Myocyte (in vitro differentiated cells): Measurements from ENCODE around the gene ASPG. TPM values are rescaled to one million over a fixed set of nuclear protein-coding genes. Genes with fewer than 3 reads are reported as not detected.

Experiments
- DNase-seq: peaks from one replicate; pipeline ENCODE4 v3.0.0-alpha.2; 2012; ENCODE audit warnings: low read depth
- polyA plus RNA-seq: library from polyadenylated mRNA; unstranded; fragments of >200 nt; gene quantifications from one replicate; pipeline ENCODE4 v1.2.1, GENCODE V29; 2012; ENCODE audit warnings: missing spikeins
- total RNA-seq: library from RNA; depleted of rRNA; stranded (reverse); fragments of >200 nt; gene quantifications from 2 replicates; pipeline ENCODE4 v1.2.3, GENCODE V29; 2014

The ASPG gene
- not detected in 2 replicates for total RNA-seq
- polyA plus RNA-seq: not detected

DNA sequence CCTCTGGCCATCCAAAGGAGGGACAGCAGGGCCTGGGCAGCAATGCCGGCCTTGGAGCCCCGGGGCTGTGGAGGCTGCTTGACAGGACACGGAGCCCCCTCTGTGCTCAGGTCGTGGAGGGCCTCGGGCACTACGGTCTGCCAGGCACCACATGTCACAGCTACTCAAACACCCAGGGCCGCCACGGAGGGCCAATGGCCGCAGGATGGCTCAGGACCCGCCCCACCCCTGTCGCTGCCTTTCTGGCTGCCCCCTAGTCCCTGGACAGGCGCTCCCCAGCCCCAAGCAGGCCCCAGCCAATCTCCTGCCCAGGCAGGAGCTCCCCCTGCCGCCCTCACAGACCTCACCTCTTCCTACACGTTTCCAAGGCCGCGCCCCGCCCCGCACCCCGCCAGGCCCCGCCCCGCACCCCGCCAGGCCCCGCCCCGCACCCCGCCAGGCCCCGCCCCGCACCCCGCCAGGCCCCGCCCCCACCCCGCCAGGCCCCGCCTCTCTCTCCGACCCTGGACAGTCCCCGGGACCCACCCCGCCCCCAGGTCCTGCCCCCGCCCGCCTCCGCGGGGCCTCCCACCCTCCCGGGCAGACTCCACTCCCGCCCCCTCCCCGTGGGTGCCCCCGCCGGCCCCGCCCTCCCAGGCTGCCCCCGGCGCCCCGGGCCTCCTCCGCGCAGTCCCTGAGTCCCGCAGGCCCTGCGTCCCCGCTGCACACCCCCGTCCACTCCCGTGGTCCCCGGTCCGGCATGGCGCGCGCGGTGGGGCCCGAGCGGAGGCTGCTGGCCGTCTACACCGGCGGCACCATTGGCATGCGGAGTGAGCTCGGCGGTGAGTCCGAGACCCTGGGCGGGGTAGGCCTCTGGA, at the start of gene ASPG:
TSS of gene ASPG (plus strand) at position 669 of the 857 bp plus-strand sequence. CDS start at position 740, 71 bp downstream.
- DNase-seq: no peak

DNA sequence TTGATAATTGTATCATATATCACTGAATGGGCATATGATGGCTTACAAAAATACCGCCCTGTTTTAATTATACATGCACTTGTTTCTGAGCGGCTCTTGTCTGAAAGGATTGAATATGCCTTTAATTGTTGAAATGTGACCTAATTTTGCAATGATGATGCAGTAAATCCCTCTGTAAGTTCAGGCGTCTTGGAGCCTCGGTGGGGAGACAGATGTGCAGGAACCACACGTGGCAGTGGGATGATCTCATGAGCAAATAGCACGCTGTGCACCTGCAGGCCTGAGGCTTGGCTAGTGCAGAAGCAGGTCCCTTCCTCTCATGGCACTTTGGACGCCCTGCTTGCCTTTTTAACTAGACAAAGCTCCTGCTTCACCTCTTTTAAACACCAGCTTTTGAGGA, 49.3 kb upstream of the ASPG start:
- DNase-seq: no peak

DNA sequence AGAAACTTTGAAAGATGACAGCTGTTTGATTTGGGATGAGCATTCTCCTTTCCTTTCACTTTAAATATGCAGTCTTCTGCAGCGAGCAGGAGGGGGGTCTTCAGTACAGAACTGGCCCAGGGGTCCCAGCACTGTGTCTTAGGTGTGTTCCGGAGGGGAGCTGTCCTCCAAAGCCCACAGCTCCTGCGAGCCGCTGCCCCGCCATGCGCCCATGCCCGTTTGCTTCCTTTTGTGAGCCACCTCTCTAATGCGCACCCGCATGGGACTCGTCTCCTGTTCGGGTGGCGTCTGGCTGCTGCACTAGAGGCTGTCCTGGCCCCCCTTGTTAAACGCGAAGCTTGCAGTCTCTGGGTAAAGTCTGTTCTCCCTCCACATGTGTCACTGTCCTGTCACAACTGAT, 48.4 kb upstream of the ASPG start:
- no peak for DNase-seq

DNA sequence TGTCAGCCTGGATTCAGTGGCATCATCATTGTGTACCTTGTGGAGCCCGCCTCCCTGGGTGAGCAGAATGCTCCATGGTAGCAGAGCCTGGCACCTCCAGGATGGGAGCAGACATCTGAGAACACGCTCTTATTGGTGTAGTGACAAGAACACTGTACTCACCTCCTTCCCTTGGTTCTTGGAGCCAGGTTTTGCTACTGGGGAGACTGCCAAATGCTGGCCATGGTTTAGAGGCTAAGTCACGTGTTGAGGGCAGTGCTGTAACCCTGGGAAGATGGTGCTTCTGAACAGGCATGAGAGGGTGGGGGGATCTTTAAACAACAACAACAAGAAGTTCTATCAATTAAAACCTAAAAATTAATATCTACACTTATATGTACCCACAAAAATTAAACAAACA, 47.6 kb upstream of the ASPG start:
- no peak for DNase-seq

DNA sequence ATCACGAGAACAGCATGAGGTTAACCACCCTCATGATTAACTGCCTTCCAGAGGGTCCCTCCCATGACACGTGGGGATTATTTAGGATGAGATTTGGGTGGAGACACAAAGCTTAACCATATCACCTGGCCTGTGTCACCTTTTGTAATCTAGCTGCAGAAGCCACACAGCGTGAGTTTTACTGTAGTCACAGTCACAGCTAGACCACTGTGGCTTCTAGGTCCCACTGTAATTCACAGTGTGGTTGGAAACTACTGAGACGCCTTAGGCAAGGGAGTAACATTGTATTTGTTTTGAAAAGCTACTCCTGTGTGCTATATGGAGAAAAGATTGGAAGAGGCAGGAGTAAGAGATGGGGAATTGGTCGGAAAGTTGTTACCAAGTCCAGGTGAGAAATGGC, 46.3 kb upstream of the ASPG start:
- no peak for DNase-seq

DNA sequence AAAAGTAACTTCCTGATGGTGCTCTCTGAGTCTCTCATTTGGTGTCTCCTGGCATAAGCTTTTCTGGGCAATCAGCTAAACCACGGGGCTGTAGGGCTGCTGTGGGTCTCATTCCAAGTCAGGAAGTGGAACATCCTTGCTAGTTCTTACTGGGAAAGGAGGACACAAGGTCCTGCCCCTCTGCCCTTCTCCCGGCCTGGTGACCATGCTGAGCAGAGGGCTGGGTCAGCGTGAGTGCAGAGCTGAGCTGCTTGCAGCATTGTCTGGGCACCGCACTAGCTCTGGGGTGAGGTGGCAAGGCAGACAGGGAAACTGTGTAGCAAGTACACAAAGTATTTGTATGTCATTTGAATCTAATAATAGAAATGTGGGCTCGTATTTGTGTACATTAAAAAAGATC, 45.0 kb upstream of the ASPG start:
- no peak for DNase-seq

DNA sequence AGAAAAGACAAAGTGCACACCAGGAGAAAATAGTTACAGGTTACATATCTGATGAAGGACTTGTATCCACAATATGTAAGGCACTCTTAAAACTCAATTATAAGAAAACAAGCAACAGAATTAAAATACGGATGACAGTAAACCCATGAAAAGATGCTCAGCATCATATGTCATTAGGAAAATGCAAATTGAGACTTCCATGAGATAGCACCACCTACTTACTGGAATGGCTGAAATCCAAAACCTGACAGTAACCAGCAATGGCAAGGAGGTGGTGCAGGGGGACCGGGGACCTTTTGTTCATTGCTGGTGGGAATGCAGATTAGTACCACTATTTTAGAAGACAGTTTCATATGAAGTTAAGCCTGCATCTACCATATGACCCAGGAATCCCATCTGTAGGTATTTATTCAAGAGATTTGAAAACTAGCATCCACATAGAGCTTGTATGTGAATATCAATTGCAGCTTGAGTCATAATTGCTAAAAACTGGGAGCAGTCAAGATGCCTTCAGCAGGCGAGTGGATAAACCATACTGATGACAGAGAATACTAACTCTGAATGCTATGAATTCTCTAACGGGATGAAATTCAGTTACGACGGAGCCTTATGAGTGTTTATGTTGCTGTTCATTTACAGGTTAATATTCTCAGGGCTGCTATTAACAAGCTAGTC, 43.9 kb upstream of the ASPG start:
- DNase-seq: no peak

DNA sequence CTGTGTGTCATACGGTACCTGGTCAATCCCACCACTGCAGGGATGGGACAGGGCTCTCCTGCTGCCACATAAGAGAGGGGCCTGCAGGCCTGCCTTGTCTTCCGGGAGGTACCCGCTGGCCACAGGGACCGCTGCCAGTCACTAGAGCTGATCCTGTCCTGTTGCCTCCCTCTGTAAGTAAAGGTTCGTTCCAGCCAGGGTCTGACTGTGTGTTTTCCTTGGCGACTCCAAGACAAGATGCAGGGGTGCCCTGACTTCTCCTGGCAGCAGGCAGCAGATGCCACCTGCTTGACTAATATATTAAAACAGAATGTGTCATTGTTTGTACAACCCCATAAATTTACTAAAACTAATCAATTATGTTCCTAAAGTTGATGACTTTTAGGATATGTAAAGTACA, 41.5 kb upstream of the ASPG start:
- DNase-seq: no peak

DNA sequence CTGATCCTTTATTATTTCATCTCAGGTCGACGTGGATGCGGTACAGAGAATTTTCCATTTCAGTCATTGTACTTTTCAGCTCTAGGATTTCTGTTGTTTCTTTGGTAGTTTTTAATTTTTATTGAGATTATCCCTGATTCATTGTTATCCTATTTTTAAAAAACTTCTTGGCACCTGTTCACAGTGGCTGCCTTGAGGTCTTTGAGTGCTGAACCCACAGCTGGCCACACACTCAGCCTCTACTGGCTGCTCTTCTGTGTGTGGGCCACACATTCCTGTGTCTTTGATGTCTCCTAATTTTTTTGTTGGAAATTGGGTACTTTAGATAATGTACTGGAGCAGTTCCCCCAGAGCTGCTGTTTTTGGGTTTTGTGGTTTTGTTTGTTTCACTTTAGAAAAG, 37.7 kb upstream of the ASPG start:
- DNase-seq: peak; percentile 70

DNA sequence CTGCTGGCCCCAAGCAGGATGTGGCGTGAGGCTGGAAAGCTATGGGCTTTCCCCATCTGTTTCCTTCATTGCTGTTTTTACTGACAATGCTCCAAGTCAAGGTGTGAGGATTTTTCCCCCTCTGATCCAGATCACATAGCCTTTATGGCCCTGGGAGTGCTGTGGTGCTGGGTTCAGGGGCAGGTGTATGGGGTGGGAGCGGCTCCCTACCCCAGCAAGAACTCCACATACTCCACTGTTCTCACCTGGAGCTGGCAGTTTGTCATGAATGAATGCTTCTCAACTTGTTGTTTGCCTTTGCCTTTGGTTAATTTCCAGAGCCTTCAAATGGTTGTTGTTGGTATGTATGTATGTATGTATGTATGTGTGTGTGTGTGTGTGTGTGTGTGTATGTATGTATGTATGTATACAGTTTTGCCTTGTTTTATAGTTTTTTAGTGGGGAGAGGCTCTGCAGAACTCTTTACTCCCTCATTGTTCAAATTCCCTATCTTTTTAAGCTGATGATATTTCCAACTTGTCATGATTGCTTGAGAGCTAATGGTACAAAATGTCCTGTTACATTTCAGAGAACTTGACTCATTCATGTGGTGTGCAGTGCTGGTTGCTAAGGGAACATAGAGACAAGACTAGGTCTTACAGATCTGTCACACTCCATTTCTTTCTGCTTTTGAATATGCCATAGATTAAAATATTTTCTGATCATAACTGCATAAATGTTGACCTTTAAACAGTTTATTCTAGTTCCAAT, 36.6 kb upstream of the ASPG start:
- DNase-seq: peak; percentile 76

DNA sequence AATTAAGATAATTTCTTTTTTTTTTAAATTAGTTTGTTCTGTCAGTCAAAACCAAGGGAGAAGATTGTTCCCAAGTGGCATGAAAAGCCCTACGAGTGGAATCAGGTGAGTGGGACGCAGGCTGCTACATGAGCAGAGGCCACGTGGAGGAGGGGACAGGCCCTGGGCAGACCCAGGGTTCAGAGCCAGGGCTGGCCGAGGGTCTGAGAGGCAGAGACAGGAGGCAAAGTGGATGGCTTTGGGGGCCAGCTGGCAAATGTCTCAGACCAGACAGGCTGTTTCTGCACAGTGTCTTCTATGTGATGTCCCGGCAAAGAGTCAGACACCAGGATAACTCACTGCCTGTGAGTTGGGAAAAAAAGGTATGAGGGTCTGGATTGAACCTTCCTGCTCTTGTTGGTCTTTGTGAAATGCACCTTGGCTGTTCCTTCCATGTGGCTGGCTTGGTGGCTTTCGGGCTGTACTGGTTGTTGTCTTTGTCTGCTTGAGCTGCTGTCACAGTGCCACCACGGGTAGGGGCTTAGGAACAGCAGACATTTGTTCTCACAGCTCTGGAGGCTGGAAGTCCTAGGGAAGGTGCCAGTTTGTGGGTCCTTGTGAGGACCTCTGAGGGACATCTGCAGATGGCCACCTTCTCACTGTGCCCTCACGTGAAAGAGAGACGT, 35.8 kb upstream of the ASPG start:
- DNase-seq: no peak

DNA sequence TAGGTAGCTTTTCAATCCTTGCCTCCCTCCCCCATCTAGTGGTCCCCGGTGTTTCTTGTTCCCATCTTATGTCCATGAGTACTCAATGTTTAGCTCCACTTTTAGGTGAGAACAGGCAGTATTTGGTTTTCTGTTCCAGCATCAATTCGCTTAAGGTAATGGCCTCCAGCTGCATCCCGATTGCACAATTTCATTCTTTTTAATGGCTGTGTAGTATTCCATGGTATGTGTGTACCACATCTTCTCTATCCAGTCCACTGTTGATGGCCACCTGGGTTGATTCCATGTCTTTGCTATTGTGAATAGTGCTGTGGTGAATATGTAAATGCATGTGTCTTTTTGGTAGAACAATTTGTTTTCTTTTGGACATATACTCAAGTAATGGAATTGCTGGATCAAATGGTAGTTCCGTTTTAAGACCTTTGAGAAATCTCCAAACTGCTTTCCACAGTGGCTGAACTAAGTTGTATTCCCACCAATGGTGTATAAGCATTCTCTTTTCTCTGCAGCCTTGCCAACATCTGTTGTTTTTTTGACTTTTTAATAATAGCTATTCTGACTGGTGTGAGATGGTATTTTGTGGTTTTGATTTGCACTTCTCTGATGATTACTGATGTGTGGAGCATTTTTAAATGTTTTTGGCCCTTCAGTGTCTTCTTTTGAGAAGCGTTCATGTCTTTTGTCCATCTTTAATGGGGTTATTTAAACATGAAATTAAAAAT, 34.2 kb upstream of the ASPG start:
- peak; percentile 70 for DNase-seq

DNA sequence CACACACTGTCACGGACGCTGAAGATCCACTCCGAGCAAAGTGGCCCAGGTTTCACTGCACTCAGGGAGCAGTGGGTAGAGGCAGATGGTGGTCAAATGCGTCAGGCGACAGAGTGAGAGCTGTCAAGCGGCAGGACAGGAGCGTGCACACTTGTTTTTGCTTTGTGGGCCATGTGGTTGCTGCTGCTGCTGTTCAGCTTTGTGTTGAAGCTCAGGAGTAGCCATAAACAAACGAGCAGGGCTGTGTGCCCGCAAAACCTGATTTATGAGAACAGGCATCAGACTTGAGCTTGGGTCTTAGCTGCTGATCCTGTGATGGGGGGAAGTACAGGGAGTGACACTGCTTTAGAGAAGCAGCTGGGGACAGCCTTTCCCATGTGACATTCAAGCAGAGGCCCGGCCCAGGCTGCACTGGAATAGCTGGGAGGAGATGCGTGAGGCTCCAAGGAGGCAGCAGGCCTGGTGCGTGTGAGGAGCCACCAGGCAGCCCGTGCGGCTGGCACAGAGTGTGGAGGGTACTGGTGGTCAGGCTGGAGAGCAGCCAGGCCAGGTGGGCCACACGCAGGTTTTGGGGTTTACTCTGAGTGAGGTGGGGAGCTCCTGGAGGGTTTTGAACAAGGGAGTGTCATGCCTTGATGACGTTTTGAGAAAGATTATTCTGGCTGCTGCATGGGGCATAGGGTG, 31.1 kb upstream of the ASPG start:
- DNase-seq: no peak

DNA sequence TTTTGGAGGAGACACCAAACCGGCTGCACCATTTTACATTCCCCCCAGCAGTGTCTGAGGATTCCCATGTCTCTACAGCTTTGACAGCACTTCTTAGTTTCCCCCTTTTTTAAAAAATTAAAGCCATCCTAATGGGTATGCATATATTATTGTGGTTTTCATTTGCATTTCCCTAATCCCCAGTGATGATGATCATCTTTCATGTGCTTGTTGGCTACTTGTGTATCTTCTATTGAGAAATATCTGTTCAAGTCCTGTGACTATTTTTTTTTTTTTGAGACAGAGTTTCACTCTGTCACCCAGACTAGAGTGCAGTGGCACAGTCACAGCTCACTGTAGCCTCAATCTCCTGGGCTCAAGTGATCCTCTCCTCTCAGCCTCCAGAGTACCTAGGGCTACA, 23.2 kb upstream of the ASPG start:
- no peak for DNase-seq

DNA sequence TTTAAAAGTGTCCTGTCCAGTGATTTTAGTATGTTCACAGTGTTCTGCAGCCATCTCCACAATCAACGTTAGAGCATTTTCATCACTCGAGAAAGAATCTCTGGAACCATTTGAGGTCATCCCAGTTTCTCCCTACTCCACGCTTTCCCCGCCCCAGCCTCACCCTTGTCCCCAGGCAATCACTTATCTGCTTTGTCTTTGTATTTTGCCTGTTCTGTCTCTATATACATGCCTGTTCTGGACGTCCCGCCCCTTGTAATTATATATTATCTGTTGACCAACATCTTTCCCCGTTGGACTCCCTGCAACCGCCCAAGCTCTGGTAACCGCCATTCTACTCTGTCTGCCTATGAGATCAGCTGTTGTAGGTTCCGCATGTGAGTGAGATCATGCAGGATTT, 21.5 kb upstream of the ASPG start:
- no peak for DNase-seq

DNA sequence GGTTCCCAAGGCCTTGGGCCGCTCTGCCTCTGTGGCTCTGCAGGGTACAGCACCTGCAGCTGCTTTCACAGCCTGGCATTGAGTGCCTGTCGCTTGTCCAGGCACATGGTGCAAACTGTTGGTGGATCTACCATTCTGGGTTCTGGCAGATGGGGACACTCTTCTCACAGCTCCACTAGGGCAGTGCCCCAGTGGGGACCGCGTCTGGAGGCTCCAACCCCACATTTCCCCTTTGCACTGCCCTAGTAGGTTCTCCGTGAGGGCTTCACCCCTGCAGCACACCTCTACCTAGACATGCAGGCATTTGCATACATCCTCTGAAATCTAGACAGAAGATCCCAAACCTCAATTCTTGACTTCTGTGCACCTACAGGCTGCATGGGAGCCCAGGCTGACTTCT, 19.2 kb upstream of the ASPG start:
- no peak for DNase-seq

DNA sequence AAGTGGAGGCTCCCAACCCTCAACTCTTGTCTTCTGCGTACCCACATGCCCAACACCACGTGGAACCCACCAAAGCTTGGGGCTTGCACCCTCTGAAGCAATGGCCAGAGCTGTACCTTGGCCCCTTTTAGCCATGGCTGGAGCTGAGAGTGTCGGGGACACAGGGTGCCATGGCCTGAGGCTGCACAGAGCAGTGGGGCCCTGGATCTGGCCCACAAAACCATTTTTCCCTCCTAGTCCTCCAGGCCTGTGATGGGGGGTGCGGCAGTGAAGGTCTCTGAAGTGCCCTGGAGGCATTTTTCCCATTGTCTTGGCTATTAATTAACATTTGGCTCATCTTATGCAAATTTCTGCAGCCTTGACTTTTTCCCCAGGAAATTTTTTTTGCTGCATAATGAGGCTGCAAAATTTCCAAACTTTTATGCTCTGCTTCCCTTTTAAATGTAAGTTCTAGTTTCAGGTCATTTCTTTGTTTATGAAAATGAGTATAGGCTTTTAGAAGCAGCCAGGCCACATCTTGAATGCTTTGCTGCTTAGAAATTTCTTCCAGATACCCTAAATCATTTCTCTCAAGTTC, 18.7 kb upstream of the ASPG start:
- no peak for DNase-seq

DNA sequence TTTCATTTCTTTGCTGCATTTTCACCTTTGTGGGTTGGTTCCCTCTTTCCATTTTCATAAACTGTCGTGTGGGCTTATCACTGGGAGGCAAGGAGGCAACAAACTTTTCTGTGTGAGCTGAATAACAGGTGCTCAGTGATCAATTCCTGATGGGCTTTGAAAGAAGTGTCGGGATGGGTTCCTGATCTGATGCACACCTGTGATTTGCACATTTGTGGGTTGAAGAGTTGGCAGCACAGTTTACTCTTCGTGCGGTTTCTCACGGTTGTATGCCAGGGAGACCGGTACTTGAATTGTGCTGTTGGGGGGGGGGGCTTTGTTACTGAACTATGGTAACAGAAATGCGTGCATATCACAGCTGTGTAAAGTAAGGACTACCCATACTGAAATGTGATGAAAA, 16.0 kb upstream of the ASPG start:
- DNase-seq: no peak

DNA sequence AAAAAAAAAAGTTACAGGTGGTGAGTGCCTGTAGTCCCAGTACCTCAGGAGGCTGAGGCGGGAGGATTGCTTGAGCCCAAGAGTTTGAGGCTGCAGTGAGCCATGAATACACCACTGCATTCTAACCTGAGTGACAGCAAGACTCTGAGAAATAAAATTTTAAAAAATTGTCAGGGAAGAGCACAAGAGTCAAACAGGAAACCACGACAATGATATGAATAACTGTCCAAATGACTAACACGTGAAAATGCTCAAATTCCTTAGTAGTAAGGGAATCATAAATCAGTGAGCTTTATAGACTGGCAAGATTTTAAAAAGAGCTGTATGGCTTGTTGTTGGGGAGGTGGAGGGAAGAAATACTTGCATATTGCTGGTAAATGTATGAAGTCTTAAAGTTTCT, 12.9 kb upstream of the ASPG start:
- no peak for DNase-seq

DNA sequence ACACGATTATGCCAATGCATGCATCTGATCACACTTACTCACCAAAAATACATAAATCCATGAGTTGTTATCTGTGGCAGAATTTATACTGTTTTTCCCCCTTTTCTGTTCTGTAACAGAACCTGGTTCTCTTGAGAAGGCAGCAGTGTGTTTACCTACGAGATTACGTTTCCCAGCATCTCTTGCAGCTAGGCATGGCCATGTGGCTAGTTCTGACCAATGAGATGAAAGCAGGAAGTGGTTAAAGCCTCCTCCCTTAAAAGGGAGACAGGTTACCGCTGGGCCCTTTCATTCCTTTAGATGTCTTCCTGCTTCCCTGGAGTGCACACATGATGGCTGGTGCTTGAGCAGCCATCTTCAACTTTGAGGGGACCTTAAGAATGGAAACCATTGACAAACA, 11.7 kb upstream of the ASPG start:
- DNase-seq: no peak
